ENCODE measurements around the gene TRDMT1.

TRDMT1 gene

GRCh38 chr10:17209881-17210280 lies 8.4 kb upstream of the TRDMT1 start:
- no peak for TF ChIP-seq GATA2 (IDR thresholded peaks at IDR 0.05; ENCODE audit: low read depth, low read length)
- no peak for TF ChIP-seq GATA3 (IDR thresholded peaks at IDR 0.05; ENCODE audit: low read depth, low read length)

GRCh38 chr10:17209302-17209701 lies 7.8 kb upstream of the TRDMT1 start:
- TF ChIP-seq GATA3 (IDR thresholded peaks at IDR 0.05; ENCODE audit: low read depth, low read length) (no peak), GATA2 (IDR thresholded peaks at IDR 0.05; ENCODE audit: low read depth, low read length) (no peak)

GRCh38 chr10:17208476-17208875 lies 7.0 kb upstream of the TRDMT1 start:
- TF ChIP-seq GATA3 (IDR thresholded peaks at IDR 0.05; ENCODE audit: low read depth, low read length) (no peak), GATA2 (IDR thresholded peaks at IDR 0.05; ENCODE audit: low read depth, low read length) (no peak)

- TF ChIP-seq GATA2 (IDR thresholded peaks at IDR 0.05; ENCODE audit: low read depth, low read length) (no peak), GATA3 (IDR thresholded peaks at IDR 0.05; ENCODE audit: low read depth, low read length) (no peak)
Observed at GRCh38 chr10:17206210-17206709, 4.8 kb upstream of the TRDMT1 start.

GRCh38 chr10:17203416-17203815 lies 1.9 kb upstream of the TRDMT1 start:
- TF ChIP-seq GATA2 (IDR thresholded peaks at IDR 0.05; ENCODE audit: low read depth, low read length), result no peak

GRCh38 chr10:17202999-17203398 lies 1.5 kb upstream of the TRDMT1 start:
- no peak for TF ChIP-seq GATA2 (IDR thresholded peaks at IDR 0.05; ENCODE audit: low read depth, low read length)
- TF ChIP-seq GATA3 (IDR thresholded peaks at IDR 0.05; ENCODE audit: low read depth, low read length), result no peak

- TF ChIP-seq GATA3 (IDR thresholded peaks at IDR 0.05; ENCODE audit: low read depth, low read length) (no peak), GATA2 (IDR thresholded peaks at IDR 0.05; ENCODE audit: low read depth, low read length) (no peak)
Observed at GRCh38 chr10:17202506-17202905, 1.0 kb upstream of the TRDMT1 start.

- no peak for TF ChIP-seq GATA3 (IDR thresholded peaks at IDR 0.05; ENCODE audit: low read depth, low read length)
- no peak for TF ChIP-seq GATA2 (IDR thresholded peaks at IDR 0.05; ENCODE audit: low read depth, low read length)
Observed at GRCh38 chr10:17201794-17202116, 283 bp upstream of the TRDMT1 start.

- TF ChIP-seq GATA2 (IDR thresholded peaks at IDR 0.05; ENCODE audit: low read depth, low read length) (no peak), GATA3 (IDR thresholded peaks at IDR 0.05; ENCODE audit: low read depth, low read length) (no peak)
Observed at GRCh38 chr10:17200001-17200911, 1.2 kb downstream of the TRDMT1 start.

- peak; percentile 57; the same call in 1 of the 2 replicates for TF ChIP-seq GATA3 (IDR thresholded peaks at IDR 0.05; ENCODE audit: low read depth, low read length)
- peak; percentile 86 for TF ChIP-seq GATA2 (IDR thresholded peaks at IDR 0.05; ENCODE audit: low read depth, low read length)
Observed at GRCh38 chr10:17199351-17199804, 2.1 kb downstream of the TRDMT1 start.

- TF ChIP-seq GATA2 (IDR thresholded peaks at IDR 0.05; ENCODE audit: low read depth, low read length) (no peak), GATA3 (IDR thresholded peaks at IDR 0.05; ENCODE audit: low read depth, low read length) (no peak)
Observed at GRCh38 chr10:17196573-17196972, 4.9 kb downstream of the TRDMT1 start.

GRCh38 chr10:17196045-17196444 lies 5.4 kb downstream of the TRDMT1 start:
- no peak for TF ChIP-seq GATA3 (IDR thresholded peaks at IDR 0.05; ENCODE audit: low read depth, low read length)
- TF ChIP-seq GATA2 (IDR thresholded peaks at IDR 0.05; ENCODE audit: low read depth, low read length), result no peak

GRCh38 chr10:17195083-17195482 lies 6.4 kb downstream of the TRDMT1 start:
- no peak for TF ChIP-seq GATA3 (IDR thresholded peaks at IDR 0.05; ENCODE audit: low read depth, low read length)

- TF ChIP-seq GATA2 (IDR thresholded peaks at IDR 0.05; ENCODE audit: low read depth, low read length) (no peak), GATA3 (IDR thresholded peaks at IDR 0.05; ENCODE audit: low read depth, low read length) (no peak)
Observed at GRCh38 chr10:17190602-17191001, 10.9 kb downstream of the TRDMT1 start.

GRCh38 chr10:17188644-17189172 lies 12.8 kb downstream of the TRDMT1 start:
- TF ChIP-seq GATA3 (IDR thresholded peaks at IDR 0.05; ENCODE audit: low read depth, low read length) (no peak), GATA2 (IDR thresholded peaks at IDR 0.05; ENCODE audit: low read depth, low read length) (no peak)

All from SH-SY5Y (cell line).